HFF-Myc (cell line): ENCODE results near the gene KCNK2.

ENCODE experiments used
- DNase-seq: peaks from one replicate; pipeline ENCODE4 v3.0.0-alpha.2; 2011; ENCODE audit warnings: low read depth; ENCODE audit errors: extremely low read depth
- H3K4me3 ChIP-seq: replicated peaks from 2 replicates; pipeline ENCODE4 v1.5.1; 2011; ENCODE audit warnings: low read depth, mild to moderate bottlenecking, control low read depth, low read length
- CTCF ChIP-seq: IDR thresholded peaks from 2 replicates; pipeline ENCODE4 v1.5.1; 2012; ENCODE audit warnings: mild to moderate bottlenecking, low read depth, low read length, control low read depth; ENCODE audit errors: missing control alignments

The KCNK2 gene

GRCh38 chr1:215201283-215201682, 118.7 kb downstream of the KCNK2 start:
- DNase-seq = no peak
- TF ChIP-seq CTCF = no peak
- H3K4me3 ChIP-seq = no peak overlapping the region

GRCh38 chr1:215202868-215203267, 120.3 kb downstream of the KCNK2 start:
- H3K4me3 ChIP-seq = no peak overlapping the region
- TF ChIP-seq CTCF = no peak
- no peak for DNase-seq

- TF ChIP-seq CTCF = no peak
- no peak for DNase-seq
- H3K4me3 ChIP-seq = no peak overlapping the region
Measured at GRCh38 chr1:215210167-215210566, 127.6 kb downstream of the KCNK2 start.

GRCh38 chr1:215215846-215216245, 133.3 kb downstream of the KCNK2 start:
- TF ChIP-seq CTCF = no peak
- no peak overlapping the region for H3K4me3 ChIP-seq
- no peak for DNase-seq

GRCh38 chr1:215219372-215219771, 136.8 kb downstream of the KCNK2 start:
- no peak for TF ChIP-seq CTCF
- H3K4me3 ChIP-seq = no peak overlapping the region
- DNase-seq = no peak

- H3K4me3 ChIP-seq = no peak overlapping the region
- no peak for TF ChIP-seq CTCF
- DNase-seq = no peak
Measured at GRCh38 chr1:215220346-215220745, 137.8 kb downstream of the KCNK2 start.

- H3K4me3 ChIP-seq = no peak overlapping the region
- DNase-seq = no peak
- TF ChIP-seq CTCF = no peak
Measured at GRCh38 chr1:215226757-215227156, 144.2 kb downstream of the KCNK2 start.
